ENCODE measurements around the gene PBX2.
A peak's percentile ranks its signal among the peaks of the same experiment; 100 is the strongest.
"Not testable (repeated sequence)": the region's sequence is repeated elsewhere in the genome, so short reads cannot be mapped to it uniquely, and the experiment has no call there.

The PBX2 gene

DNA sequence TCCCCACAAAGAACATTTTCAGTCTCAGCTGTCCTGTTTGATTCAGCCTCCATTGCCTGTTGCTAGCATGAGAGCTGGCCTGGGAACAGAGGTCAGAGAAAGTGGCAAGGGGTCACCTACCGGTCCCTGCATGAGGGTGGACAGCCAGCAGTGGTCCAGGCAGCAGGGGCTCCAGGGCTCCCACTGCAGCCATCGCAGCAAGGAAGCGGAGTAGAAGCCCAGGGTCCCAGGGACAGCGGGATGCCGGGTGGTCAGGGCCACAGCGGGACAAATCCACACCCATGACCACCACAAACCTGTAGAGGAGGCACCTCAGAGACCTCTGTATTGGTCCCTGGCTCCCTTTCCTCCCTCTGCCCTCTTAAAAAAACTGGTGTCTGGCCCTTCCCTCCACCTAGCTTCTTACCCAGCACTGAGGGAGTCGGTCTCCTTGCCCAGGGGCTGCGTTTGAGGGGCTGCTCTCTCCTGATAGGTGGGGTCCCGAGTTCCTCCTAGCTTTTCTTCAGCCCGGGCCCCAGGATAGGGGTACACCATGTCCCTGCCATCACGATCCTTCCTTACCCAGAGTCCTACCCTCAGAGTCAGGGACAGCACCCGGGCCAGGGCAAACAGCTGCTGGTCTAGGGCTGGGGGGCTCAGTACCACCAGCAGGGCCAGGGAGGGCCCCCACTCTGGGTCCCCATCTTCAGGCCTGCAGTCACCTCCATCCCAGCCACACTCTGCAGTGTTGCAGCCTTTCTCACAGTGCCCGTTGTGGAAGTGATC, 10.9 kb upstream of the PBX2 start:
- no peak for DNase-seq

DNA sequence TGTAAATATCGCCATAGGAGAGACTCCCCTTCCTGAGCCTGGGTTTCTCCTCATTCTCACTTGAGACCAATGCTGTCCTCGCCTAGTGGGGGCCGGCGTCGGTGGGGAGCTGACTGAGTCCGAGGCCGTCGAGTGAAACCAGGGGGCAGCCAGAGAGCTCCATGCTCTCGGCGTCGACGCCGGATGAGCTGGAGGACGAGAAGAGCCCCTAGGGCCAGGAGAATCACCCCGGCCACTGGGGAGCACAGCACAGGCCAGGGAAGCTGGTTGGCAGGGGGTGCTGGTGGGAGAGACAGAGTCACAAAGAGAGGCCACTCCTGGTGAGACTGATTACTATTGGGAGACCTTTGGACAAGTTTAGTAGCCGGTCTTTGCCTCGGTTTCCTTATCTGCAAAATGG, 8.9 kb upstream of the PBX2 start:
- DNase-seq = no peak

DNA sequence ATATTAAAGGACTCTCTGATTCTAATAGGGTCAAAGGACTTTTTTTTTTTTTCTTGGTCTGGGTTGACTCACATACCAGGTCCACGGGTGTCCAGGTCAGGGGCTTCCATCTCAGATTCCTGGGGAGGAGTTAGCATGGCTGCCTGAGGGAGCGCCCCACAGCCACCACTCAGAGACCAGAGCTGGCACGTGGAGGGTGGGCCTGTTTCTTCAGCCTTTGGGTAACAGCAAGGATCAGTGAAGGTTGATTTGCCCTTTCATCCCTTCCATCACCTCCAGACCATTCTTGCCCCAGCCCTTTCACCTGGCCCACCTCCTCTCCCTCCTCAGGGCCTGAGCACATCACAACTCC, 8.3 kb upstream of the PBX2 start:
- DNase-seq = no peak

DNA sequence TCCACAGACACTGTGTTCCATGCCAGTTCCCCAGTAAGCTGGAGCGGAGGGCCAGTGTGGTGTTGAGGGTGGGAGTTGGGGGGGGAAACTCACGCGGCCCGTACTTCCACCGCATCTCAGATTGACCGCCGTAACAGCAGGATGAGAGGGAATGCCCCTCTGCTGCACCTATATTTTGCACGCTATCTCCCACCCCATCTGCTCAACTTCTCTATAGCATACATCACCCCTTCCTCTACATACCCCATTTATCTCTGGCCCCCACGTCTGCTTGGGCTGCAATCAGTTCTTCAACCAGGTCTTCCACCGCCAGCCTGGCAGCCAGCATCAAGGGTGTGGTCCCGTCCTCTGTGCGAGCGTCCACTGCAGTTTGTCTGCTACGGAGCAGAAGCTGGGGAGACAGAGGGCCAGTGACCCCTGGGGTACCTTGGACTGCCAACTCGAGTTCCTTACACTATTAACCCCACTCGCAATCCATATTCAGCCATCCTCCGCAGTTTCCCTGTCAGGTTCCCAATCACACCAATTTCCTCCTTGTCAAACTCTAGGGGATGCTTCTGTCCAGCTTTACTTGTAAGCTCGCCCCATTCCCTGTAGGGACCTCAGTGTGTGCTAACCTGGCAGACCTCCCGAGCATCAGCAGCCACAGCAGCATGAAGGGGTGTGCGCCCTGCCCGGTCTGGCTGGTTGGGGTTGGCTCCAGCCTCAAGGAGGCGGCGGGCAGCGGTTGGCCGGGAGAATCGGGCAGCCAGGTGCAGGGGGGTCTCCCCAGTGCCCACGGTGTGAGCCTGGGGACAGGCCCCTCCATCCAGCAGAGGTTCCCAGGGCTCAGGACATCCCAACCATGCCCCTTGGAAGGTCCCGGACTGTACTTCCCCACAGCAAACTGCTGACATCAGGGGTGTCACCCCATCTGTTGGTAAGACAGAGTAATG, 6.9 kb upstream of the PBX2 start:
- DNase-seq = no peak

DNA sequence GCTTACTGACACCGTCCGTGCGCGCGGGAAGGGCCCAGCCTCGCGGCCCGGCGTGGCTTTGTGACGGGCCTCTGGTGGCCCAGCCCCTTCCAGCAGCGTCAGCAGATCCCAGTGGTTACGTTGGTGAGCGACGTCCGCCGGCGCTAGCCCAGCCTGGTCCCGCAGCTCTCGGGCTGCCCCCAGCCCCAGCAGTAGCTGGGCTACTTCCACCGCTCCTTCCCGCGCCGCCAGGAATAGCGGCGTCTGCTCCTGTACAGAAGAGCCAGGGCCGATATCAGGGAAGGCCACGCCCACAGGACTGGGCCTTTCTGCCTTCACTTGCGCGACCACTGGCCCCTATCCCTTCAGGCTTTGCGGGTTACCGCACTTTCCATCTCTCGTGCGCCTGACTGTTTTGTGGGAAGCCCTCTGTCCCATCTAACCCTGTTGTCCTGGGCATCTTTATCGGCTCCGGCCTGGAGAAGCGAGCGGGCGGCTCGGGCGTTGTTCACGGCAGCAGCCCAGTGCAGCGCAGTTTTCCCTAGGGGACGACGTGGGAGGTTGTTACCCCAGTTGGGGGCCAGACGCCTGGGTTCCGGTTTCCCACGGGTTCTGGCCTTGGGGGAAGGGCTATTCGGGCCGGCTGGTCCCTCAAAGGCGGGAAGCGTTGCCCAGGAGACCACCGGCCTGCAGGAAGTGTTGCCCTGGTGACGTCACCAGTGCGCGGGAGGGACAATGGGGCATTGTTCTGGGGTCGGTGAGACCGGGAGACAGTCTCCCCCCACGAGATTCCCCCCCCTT, 6.1 kb upstream of the PBX2 start:
- peak in 1 of 4 experiments; percentile 51 for DNase-seq

DNA sequence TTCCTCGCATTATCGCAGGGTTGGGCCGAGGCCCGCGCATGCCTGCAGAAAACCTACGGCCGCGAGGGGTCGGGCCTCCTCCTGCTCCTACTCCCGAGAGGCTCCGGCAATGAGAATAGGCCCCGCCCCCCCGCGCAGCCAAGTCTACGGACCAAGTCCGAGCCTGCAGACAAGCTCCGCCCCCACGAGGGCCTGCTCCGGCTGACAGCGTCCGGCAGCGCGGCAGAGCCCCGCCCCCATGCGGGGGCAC, 5.6 kb upstream of the PBX2 start:
- DNase-seq = peak; percentile 99 to 100 (median 99)

DNA sequence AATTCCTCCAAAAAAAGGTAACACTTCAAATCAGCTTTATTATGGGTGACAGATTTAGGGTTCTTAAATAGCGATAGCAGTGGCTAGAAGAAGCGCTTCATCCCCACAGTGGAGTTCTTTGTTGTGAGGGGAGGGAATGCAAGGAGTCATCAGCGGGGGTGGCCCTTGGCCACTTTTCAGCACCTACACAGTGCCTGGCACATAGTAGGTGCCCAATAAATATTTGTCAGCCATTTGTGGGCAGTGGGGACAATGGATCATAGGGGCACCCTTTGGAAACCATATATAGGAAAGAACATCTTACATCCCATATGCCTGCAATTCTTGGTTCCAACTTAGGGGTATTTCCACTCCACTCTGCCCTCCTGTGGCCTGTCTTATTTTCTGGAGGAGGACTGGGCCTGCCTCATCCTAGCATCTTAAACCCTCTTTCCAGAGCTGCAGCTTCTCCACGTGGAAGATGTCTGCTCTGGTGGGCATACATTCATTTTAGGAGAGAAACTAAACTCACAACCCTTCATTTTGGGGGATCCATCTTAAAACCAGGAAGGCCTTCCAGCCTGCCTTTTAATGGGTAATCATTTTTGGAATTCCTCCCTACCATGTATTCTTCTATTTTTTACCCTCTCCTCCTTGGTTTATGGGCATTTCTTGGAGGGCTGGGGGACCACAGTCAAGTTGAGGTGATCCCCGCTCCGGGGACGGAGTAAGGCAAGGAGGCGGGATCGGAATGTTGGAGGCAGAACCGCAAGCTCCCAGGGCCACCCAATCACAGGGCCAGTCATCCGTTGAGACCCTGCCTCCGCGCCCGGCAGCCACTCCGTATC, 5.0 kb upstream of the PBX2 start:
- DNase-seq = no peak

DNA sequence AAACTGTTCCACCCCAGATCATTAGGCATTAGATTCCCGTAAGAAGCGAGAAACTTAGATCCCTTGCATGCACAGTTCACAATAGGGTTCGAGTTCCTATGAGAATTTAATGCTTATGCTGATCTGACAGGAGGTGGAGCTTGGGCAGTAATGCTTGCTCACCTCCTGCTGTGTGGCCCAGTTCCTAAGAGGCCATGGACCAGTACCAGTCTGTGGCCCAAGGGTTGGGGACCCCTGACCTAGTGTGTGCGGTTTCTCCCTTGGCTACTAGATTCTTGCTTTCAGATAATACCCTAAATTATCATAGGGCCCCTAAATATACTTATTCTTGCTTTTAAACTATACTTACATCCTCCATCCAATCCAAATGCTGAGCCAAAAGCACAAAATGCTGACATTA, 4.4 kb upstream of the PBX2 start:
- no peak for DNase-seq

DNA sequence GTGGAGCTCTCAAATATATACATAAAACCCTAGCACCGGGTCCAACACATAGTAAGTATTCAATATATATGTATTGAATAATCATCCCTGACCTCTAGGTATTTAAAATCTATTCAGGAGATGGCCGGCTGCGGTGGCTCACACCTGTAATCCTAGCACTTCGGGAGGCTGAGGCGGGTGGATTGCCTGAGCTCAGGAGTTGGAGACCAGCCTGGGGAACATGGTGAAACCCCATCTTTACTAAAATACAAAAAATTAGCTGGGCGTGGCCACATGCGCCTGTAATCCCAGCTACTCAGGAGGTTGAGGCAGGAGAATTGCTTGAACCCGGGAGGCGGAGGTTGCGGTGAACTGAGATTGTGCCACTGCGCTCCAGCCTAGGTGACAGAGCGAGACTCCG, 3.1 kb upstream of the PBX2 start:
- not testable (repeated sequence) for DNase-seq

DNA sequence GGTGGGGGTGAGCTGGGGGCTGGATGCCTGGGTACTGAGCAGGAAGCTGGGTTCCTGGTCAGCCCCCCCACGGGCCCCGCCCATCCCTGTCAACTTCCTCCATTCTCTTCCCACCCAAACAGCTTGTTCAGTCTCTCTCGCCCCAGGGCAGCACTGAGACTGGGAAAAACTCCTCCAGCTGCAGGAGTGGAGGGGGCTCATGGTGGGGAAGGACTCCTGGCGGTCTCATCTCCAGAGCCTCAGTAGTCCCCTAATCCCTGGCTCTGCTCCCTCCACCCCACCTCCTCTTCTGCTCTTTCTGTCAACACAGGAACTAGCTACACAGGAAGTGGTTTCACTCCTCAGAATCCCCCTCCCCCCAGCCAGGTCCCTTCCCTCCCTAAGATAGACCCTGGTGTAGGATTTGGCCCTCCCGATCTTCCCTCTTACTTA, 2.6 kb upstream of the PBX2 start, which contains the start of gene GPSM3:
TSS of gene GPSM3 (minus strand) at position 36 of the 432 bp plus-strand sequence. CDS start 130 bp downstream, outside the sequence.
- DNase-seq = peak in 2 of 4 experiments; percentile 46 to 55

DNA sequence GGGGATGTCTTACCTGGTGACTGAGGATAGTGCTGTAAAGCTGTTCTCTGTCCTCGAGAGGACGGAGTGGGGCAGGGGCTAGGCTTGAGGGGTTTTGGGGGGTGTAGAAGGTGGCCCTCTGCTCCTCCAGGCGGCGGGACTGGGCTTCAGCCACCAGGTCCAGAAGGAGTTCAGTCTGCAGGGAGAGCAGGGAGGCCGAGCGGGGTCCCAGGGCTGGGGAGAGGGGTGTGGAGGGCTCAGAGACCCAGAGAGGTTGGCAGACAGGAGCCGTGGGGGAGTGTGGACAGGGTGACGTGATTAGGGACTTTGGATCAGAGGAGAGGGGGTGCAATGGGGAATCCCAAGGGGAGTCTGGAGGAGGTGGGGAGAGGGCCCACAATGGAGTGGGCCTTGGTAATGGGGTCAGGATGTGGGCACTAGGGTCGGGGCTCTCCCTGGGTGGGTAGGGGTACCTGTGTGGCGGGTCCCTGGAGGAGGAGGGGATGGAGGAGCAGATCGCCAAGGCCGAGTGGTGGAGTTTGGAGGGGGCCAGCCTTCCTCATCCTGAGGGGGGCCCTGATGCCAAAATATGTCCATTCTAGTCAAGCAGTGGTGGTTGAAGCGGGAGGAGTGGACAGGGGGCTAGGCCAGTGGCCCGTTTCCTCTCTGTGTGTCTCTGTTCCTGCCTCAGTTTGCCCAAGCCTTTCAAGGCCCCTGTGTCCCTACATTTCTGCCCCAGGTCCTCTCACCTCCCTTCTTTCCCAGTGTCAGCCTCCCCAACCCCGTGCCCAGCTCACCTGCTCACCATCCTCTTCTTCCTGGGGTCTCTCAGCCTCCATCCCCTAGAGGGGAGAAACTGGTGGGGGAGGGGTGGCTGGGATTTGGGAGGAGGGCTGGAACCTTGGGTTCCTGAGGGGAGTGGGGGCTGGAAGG, 1.9 kb upstream of the PBX2 start:
- DNase-seq = no peak

DNA sequence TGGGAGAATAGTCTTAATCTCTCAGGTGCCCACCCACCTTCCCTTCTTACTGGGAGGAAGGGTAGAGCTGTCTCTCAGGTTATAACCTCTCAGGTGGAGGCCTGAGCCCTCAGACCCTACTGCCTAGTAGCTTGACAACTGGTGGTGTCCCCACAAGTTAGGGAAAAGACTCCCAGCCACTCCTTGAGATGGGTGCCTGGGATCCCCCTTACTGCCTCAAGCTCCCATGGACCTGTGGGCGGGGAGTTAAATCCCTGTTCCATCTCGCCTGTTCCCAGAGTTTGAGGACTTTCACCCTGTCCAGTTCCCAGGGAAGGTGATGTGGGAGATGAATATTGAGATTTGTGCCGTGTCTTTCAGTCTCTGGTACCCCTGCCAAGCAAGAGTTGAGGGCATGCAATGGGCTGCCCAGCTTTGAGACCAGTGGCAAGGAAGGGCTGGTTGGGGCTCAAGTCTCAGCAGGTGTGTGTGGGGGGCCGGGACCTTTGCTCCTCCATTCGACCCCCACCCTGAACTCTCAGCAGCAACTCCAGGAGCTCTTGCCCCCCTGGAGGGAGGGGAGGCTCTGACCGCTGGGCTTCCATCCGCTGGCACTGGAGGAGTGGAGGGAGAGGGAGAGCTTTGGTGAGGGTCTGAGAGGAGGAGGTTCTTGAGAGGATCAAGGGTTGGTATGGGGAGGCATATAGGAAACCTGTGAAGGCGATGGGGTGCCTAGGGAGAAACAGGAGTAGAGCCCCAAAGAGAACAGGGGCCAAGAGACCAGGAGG, 1.1 kb upstream of the PBX2 start:
- DNase-seq = no peak

DNA sequence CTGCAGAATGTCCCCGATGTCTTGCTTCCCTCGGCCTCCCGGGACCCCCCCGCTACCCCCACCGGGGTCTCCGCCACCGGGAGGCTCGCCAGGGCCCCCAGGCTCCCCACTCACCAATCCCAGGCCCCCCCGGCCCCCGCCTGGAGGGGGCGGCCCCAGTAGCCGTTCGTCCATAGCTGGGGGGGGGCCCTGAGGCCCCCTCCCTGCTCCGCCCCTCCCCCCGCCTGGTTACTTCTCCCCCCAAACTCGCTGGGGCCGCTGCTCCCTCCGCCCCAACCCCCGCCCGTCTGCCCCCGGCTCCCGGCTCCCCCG, 304 bp downstream of the PBX2 start:
- no peak for DNase-seq

DNA sequence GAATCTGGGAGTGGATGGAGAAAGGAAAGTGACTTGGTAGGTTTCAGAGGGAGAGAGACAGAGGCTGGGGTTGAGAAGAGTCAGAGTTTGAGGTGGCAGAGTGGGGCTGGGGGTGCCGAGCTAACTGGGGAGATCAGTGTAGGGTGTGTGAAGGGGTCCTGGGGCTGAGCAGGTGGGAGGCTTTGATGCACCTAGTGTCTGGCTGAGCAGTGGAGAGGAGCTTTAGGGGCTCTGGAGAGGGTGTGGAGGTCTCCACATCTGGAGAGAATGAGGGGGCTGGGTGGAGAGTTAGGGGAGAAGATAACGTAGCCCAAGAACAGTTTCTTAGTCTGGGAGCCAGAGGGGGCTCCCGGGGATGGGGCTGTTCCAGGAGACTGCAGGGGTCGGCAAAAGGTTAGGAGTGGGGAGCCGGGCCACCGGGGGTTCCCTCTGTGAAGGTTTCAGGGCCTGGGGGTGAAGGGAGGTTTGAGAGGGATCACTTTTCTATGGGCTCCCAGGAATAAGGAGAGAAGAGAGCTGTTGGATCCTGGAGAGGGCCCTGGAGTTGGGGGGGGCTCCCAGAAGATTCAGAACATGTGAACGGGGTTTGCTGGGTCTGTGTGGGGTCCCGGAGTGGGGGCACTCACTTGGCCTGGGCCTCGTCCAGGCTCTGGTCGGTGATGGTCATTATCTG, 797 bp downstream of the PBX2 start:
- no peak for DNase-seq

DNA sequence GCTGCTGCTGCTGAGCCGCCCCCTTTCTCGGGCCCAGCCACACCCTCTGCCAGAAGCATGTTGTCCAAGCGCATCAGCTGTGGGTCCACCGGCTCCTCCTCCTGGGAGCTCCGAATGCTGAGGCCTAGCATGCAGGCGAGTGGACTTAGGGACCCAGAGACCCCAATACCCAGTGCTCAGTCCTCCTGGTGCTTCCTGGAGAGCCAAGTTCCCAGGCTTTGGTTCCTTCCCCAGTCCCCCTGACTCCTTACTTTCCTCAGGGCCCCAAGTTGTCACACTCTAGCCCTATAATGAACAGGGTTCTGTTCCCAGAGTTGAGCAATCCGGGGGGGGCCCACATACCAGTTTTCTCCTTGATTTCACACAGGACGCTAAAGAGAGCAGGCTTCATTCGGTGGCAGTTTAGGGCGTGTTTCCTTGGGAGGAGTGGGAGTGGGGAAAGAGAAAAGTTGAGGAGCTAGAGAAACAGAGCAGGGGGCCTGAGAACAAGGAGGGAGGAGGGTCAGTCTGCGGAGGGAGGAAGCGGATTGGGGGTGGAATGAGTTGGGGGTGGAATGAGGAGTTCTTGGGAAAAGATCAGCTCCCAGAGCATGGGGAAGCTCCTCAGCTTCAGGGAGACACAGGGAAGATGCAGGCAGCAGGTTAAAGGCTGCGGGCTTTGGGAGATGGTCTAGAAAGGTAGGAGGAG, 1.5 kb downstream of the PBX2 start:
- DNase-seq = no peak

DNA sequence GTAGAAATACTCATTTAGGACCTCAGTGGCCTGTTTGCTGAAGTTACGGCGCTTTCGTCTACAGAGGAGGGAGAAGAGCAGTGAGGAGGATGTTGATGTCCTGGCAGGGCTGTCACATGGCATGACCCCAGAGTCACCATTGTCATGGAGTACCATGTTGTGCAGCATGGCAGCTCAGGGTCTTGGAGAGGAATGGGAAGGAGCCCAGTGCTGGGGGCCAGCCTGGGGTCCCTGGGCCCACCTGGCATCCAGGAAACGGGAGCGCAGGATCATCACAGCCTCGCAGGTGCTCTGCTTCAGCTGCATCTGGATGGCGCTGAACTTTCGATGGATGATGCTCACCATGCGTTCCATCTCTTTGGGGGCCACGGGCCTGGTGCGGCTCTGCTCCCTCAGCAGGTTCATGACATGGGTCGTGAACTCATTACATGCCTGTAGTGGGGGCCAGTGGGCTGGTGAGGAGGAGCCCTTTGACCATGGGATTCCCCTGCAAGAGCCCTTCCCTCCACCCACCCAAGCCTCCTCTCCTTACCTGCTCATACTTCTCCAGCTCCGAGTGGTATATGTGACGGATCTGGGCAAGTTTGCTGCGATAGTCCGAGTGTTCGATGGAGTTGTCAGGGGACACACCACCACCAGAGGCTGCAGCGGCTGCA, 2.1 kb downstream of the PBX2 start:
- DNase-seq = not testable (repeated sequence)

DNA sequence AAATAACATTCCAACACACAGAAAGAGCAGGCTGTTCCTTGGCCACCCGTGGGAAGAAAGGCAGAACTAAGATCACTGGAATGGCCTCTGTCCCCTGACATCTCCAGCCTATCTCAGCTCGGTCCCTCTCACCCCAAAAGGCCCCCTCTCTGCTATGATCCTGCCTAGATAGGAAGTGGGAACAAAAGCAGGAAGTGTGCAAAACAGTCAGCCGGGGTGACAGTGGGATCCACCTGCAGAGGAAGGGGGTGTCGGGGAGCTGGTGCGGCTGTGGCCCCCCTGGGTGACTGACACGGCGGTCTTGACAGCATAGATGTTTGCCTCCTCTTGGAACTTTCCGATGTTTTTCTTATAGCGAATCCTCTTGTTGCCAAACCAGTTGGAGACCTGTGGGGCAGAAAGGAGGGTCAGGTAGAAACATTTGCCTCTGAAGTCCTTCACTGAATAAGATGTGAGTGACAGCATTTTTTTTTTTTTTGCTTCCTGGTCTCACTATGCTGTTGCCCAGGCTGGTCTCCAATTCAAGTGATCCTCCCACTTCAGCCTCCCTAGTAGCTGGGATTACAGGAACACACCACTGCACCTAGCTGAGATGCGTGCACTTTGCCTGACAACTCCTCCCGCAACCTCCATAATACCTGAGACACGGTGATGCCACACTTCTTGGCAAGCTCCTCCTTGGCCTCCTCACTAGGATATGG, 2.8 kb downstream of the PBX2 start:
- no peak for DNase-seq

DNA sequence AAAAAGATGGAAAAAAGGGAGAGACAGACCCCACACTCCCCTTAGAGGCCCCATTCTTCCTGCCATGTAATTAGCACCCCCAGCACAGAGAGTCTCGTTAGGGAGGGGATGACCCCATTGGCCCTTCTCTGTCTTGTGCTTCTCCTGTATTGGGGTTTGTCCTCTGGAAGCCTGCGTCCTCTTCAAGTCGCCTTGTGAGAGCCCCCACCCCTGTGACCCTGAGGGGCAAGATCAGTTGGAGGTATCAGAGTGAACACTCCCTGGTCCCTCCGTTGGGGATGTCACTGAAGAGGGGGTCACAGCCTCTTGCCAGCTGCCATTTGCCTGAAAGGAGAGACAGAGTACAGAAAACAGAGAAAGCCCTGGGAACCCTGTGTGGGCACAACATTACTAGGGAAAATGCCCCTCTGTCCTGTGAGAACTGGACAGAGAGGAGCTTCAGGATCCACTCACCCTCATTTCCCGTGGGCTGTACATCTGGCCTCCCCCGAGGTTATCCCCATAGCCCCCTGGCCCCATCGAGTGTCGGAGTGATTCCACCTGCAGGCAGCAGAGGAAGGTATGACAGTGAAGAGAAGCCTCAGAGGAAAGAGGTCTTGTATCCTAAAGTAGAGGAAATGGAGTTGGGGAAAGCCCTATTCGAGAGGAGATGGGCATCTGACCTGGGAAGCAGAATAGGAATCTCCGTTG, 3.7 kb downstream of the PBX2 start:
- DNase-seq = not testable (repeated sequence)

Measured in activated naive CD4-positive, alpha-beta T cell (primary cell).